DMS 273 treated with DMSO at 0.1 percent for 48 hours (cell line): ENCODE data around the gene GINS2.
A peak's percentile ranks its signal among the peaks of the same experiment; 100 is the strongest.

ENCODE experiments used
- DNase-seq: peaks from one replicate; lab custom pipeline; 2025; lab: John Stamatoyannopoulos, UW

GINS2 gene

DNA sequence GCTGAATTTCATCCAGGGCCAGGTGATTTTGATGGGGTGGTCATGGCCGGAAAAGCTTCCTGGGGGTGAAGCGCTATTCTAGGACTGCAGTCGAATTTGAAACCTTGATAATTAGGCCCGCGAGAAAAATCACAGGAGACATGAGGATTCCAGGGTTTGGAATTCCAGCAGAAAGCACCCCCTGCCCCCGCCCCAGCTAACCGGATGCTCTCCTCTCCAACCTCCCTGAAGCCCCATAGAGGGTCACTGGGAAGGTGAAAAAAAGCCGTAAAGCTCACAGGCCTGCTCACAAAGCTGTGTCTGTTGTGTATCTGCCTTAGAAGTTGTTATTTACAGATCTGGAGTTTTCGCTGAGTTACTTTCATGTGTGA lies 1.2 kb upstream of the GINS2 start:
- no peak for DNase-seq

DNA sequence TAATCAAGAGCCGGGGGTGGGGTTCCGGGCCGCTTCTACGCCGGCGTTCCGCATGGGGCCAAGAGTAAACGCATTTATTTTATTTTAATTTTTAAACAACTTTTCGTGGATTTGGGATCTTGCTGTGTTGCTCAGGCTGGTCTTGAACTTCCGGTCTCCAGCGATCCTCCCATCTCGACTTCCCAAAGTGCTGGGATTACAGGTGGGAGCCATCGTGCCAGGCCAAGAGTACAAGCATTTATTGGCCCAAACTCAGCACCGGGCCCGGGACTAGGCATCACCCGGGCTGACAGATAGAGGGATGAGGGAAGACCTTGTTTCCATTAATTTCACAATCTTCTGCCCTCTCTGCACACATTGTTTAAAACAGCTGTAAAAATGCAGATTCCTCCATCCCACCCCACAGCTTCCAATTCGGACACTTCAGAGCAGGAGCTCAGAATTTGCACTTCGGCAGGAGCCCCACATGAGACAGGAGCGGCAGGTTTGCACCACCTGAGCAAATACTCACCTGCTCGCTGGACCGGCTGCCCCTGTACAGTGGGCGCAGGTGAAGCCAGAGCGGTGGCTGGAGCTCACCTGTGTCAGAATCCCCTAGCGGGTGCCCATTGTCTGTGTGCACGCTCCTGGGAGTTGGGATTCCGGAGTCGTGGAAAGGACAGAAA lies 663 bp upstream of the GINS2 start:
- DNase-seq, result no peak

DNA sequence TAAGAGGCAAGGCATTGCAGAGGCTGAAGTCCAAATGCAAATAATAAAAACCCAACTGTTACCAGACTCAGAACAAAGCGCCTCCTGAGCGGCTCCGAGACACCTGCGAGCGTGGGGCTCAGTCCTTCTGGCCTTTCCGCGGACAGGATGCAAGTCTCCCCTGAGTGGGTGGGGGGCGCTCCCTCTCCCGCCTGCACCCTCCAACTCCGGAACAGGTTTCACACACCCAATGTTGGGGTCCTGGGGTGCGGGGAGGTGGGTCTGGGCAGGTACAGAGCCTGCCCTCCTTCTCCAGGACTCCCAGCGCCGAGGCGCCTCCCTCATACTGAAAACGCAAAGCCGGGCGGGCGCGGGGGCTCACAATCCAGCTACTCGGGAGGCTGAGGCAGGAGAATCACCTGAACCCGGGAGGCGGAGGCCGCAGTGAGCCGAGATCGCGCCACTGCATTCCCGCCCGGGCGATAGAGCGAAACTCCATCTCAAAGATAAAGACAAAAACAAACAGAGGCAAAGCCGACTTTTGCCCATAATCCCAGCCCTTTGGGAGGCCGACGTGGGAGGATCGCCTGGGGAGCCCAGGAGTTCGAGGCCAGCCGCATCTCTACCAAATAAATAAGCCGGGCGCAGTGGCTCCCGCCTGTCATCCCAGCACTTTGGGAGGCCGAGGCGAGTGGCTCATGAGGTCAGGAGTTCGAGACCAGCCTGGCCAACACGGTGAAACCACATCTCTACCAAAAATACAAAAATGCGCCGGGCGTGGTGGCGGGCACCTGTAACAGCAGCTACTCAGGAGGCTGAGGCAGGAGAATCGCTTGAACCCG lies 893 bp downstream of the GINS2 start:
- DNase-seq, result no peak

DNA sequence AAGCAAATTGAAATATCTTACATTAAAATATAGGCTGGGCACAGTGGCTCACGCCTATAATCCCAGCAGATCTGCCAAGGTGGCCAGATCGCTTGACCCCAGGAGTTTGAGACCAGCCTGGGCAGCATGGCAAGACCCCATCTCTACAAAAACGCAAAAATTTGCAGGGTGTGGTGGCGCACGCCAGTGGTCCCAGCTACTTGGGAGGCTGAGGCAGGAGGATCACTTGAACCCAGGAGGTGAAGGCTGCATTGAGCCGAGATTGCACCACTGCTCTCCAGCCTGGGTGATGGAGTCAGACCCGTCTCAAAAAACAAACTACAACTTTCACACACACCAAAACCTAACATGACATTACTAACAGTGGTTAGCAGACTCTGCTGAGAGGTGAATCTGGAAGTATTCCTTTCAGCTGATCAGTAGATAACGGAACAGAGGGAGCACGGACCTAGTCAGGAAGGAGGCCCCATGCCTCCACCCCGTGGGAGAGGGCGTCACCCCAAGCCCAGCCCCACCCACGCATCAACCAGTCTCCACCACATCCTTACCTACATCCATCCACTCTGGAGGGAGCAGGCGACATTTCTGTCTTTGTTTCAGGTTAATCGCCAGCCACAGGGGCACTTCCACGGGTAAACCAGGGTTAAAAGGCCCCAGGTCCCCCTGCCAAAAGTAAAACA lies 1.7 kb downstream of the GINS2 start:
- no peak for DNase-seq

DNA sequence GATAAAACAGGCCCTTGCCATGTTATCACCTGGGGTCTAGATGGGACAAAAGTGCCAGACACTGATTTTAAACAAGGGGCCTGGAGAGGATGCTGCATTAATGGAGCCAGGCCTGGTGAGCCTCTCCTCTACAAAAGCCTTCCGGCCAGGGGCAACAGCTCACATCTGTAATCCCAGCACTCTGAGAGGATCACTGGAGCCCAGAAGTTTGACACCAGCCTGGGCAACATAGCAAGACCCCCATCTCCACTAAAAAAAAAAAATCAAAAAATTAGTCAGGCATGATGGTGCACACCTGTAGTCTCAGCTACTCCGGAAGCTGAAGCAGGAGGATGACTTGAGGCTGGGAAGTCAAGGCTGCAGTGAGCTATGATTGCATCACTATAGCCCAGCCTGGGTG lies 3.5 kb downstream of the GINS2 start:
- DNase-seq, result no peak

DNA sequence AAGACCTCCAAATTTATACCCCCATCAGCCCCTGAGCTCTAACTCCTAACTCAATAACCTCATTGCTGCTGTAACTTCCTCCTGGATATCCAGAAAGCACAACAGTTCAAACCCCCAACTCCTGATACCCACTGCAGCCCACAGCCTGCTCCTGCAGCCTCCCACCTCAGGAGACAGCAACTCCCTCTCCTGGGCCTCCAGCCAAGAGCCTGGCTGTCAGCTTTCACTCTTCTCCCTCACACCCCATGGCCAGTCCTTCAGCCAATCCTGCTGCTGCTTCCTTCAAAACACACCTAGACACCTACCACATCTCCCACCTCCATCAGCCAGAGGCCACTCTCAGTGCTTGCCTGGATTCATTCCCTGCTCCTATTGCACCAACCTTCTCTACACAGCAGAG lies 5.4 kb downstream of the GINS2 start:
- DNase-seq, result no peak

DNA sequence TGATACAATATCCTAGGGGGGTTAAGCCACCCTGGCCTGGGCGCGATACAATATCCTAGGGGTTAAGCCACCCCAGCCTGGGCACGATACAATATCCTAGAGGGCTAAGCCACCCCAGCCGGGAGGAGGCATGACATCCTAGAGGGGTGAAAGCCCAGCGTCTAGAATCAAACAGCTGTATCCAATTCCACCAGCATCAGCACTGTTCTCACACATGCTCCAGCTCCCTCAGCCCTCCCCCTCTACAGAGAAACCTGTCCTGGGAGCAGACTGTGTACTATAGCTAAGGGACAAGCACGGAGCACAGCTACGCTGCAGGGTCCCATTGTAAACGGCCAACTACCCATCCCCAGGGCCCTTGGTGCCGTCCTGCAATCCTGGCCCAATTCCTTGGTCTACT lies 6.2 kb downstream of the GINS2 start:
- DNase-seq, result no peak

DNA sequence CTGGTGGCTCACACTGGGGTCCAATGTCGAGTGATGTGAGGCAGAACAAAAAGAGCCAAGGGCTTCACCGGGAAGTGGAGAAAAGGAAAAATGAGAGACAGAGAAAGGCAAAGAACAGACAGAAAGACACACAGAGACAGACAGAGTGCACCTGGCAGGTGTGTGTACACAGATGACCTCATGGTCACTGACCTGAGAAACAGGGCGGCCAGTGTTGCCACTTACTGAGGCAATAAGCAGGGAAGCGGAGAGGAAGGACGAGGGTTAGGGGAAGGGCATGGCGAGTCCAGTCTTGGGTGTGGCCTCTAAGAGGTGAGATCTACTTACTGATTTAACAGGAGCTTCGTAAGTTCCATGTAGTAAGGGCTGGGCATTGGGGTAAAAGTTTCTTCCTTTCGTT lies 7.5 kb downstream of the GINS2 start:
- no peak for DNase-seq

DNA sequence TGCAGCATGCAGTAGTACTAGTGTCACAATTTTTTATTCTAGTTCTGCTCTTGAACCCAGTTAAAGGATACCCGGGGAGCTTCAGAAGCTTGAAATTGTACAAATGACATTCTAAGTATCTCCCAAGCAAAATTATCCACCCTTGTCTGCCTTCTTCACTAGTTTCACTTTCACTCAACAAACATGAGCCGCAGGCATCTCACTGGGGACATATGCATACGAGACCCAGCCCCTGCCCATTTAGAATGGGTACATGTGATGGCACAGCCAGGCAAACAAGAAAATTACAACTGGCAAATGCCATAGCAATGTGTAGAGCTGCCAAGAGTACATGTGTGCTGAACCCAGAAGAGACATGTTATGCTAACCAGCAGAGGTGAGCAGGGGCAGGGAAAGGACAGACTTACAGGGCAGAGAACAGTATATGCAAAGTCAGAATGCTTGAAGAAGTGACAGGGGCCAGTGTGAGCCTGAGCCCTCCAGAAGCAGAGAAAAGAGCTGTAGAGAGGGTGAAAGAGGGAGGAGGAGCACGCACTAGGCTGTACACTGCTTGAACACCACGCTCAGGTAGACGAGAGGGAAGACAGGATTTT lies 8.3 kb downstream of the GINS2 start:
- no peak for DNase-seq

DNA sequence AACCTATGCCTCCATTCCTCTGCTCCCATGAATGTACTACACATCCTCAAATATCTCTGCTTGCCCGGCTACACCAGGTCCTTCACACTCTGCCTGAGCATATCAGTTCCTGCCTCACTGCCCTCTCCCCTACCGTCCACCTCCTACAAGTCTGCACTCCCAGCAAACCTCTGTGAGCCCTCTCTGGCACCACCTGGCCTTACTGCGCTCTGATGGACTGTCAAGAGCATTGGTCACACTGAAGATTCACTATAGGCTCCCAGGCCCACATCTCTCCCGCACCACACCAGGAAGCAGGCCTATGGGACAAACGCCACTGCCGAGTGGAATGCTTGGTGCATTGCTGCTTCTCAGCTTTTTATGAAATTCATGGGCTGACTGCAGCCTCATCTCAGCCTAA lies 8.9 kb downstream of the GINS2 start:
- DNase-seq, result no peak

DNA sequence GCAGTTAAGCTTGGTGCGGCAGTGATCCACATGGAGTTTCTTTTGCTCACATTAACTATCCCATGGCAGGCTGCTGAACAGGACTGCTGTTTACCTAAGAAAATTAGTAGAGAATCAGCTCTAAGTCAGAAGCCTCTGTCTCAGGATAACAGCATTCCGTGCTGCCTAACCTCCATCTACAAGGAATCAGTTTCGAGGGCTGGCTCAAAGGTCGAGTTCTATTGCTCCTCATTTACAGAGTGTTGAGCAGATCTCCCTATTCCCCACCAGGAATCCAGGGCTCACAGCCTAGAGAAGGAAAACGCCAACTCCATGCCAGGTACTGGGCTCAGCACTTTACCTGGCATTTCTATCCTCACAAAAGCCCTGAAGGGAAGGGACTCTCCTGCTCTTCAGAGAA lies 9.9 kb downstream of the GINS2 start:
- no peak for DNase-seq

DNA sequence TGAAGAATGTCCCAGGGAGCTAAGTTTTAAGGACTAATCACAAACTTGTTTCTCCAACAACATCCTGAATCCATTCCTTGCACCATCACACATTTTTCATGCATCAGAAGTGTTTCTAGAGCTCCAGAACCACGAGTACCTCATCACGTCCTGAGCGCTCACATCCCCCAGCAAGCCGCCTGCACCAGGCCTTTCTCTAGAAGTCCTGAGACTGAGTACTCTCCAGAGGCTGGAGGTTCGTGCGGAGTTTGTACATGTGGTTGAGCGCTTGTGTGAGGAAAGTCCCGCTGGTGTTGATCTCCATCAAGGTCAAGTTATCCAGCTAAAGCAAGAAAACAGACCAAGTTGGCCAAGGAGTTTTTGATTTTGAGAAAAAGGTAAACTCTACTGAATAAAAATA lies 10.7 kb downstream of the GINS2 start:
- no peak for DNase-seq

DNA sequence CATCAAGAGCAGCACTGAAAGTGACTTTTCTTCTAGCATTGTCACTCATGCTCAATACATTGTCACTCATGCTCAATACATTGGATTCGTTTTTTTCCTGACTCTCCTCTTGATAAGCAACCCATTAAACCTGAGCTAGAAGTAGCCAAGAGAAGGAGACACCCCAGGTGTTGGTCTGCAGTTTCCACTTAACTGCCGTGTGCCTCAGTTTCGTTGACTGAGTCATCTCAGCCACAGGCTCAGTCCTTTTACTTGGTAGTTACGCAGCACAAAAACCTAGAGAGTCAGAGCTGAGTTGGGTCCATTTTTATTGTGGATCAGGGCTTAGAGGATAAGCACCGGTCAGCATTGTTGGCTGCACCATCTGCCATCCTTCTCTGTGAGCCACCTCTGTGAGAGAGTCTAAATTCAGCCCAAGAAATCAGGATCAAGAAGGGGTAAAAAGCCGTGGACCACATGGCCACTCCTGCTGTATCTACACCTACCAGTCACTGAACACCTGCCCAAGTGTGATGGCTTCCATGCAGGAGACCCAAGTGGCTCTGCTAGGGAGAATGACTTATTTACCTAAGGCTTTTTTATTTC lies 11.3 kb downstream of the GINS2 start:
- no peak for DNase-seq

DNA sequence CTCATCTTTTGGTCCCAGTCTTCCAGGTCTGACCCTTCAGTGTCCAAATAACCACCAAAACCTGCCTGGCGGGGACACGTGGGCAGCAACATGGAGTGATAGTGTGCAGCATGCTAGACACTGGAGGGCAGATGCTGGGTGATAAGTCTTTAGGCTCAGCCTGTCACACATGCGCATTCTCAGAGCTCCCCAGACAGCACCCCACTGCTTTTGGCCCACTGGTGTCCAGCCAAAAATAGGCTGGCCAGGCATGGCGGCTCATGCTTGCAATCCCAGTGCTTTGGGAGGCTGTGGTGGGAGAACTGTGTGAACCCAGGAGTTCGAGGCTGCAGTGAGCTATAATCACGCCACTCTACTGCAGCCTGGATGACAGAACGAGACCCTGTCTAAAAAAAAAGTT lies 12.3 kb downstream of the GINS2 start:
- no peak for DNase-seq

DNA sequence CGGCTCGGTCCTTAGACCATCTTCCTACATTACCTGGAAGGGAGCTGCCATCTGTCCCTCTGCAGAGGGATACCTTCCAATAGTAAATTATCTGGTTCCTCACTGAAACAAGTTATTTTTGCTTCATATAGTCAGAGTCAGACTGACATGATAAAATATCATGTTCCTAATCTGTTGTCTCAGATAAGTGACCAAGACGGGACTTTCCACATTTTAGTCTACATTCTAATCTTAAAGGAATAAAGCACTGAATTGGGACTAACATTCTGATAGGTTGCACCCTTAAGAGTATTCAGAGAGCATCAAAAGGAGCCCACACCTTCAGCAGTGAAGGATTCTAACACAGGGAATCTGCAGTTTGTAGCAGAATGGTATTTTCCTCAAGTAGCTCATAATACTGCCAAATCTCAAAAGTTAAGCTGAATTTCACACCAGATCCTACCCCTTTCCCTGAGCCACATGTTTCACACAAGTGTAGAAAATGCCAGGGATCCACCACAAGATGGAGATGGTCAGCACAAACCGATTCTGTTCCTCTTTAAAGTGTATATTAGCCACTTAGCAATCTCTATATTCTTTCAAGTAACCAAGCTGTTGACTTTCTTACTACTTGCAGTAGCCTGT lies 13.4 kb downstream of the GINS2 start:
- no peak for DNase-seq

DNA sequence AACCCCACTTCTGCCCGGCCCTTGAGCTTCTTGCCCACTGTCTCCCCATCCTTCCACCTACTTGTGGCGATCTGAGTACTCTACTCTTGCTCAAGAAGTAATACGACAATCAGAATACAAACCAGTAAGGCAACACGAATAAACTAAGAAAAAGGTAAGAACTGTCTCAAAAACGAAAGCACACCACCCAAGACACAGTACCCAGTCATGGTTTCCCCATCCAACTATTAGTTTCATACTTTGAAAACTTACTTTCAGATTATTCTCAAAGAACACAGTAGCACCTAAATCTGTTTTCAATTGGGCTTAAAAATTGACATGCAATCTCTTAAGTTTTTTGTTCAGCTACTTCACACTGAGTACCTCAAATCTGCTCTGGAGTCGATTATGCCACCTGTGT lies 13.9 kb downstream of the GINS2 start:
- no peak for DNase-seq

DNA sequence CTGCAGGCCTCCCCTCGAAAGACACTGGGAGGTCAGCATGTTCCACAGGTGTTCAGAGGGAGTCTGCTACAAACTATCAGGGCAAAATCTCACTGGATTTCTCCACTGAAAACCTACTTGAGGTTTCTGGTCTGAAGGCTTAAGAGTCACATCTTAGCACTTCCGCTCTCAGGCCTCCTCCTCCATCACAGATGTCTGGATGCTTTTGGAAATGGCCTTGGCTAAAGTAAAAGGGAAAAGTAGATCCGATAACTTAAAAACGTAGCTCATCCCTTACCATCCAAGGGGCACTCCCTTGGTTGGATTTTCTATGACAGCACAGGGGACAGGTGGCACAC lies 14.4 kb downstream of the GINS2 start:
- no peak for DNase-seq

DNA sequence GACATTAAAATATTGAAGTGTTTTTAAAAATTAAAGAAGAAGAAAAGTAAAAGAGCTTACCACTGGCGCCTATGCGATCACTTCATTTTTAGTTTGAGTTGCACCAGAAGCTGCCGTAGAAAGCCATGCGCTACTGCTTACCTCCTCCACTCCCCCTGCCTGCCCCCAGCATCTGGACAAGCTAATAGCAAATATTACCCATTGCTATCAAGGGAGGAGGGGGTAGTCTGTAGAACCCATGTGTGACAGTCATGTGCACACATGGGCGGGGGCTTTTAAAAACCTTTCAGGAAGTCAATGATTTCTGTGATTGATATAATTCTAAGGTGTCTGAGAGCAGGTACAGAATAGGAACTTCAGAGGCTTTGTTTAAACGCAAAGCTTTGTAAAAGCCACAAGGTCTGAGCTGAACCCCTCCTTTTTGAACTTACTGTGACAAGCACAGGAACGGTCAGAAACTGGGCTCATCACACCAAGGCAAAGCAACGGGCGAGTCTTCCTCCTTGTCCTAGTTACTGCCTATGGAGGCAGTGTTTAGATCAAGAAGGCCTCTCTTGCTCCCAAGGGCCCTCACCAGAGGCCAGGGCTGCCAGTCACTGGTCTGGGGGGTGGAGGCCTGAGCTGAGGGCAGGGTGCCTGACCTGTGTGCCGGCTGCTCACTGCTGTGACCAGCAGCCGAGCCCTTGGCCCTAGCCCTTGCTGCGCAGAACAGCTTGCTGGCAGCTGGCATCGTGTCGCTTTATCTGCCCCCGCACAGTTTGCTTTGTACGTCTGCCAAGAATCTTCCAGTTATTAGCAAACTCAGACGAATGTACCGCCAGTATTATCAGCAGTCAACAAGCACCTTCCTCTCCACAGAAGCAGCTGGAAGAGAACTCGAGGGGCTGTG lies 15.0 kb downstream of the GINS2 start:
- peak; percentile 85 for DNase-seq

DNA sequence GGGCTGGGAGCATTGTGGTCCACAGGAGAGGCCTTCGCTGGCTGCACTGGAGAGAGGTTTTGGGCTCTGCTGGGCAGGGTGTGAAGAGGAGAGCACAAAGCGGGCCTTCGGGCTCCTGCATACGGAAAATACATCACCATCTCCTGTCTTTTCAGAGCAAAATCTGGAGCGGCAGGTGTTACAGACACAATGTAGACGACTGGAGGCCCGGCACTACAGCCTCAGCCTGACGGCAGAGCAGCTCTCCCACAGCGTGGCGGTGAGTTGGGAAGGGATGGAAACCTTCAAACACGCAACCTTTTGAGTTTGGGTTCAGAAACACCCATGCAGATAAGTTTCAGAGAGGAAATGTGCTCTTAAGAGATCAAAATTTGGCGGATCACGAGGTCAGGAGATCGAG lies 17.9 kb downstream of the GINS2 start:
- no peak for DNase-seq

DNA sequence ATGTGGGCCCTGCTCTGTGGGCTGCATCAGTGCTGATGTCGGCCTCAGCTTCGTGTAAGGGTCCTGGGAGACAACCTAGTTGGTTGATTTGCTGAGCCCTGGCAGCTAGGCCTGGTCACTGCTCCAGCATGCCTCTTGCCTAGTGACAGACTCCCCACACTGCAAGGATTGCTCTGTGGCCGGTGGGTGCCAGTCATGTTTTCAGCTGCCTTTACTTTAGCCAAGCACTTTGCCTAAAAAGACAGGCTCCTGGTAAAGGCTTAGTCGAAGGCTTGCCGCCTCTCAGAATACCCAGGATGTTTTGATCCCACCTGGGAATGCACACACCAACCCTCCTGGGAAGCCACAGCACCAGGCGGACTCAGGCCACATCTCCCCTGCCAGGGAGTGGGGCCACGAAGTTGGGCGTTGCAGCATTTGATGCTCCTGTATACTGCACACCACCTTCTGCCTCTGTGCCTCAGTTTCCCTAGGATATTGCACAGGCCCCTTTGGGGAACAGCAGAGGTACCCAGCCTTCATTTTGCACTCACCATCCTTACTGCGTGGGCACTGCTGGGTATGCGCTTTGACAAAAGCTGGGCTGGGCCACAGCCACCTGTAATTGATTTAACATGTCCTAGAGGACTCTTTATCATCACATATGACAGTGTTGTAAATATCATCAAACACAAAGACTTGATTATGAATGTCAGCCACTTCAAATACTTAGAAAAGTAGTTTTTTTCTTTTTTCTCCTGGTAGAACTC lies 19.9 kb downstream of the GINS2 start:
- DNase-seq, result no peak
